ENCODE measurements around the gene EPHA3. TPM values are rescaled to one million over a fixed set of nuclear protein-coding genes. Genes with fewer than 3 reads are reported as not detected.

The EPHA3 gene
- total RNA-seq, 2 donors from 2014 or later = 9.4 to 11.9 TPM

- Histone ChIP-seq H3K27me3 (replicated peaks; ENCODE audit: insufficient read depth) (no peaks in the 10 kb centered on the region), H3K36me3 (no peaks in the 10 kb centered on the region), H3K27ac (no peak overlapping the region), H3K4me3 (no peak overlapping the region), H3K4me1 (replicated peaks) (no peaks in the 10 kb centered on the region), H3K9me3 (no peaks in the 10 kb centered on the region)
- intact Hi-C loops (cut with DNase I) = no loop called here
- TF ChIP-seq CTCF (IDR thresholded peaks at IDR 0.05) = no peak
- no peak for TF ChIP-seq POLR2AphosphoS5 (IDR thresholded peaks at IDR 0.05)
- TF ChIP-seq POLR2A (IDR thresholded peaks at IDR 0.05) = no peak
- WGBS = 69% methylated on average over 3 of the region's 3 CpGs
- DNase-seq (ENCODE audit: low spot score) = no peak
These were observed 259.7 kb downstream of the EPHA3 start for GRCh38 chr3:89367166-89367565.

GRCh38 chr3:89368846-89369245, 261.4 kb downstream of the EPHA3 start:
- Histone ChIP-seq H3K4me3 (no peak overlapping the region), H3K27me3 (replicated peaks; ENCODE audit: insufficient read depth) (no peaks in the 10 kb centered on the region), H3K9me3 (no peaks in the 10 kb centered on the region), H3K36me3 (no peaks in the 10 kb centered on the region), H3K4me1 (replicated peaks) (no peaks in the 10 kb centered on the region), H3K27ac (no peak overlapping the region)
- DNase-seq (ENCODE audit: low spot score) = no peak
- TF ChIP-seq CTCF (IDR thresholded peaks at IDR 0.05) = no peak
- TF ChIP-seq POLR2AphosphoS5 (IDR thresholded peaks at IDR 0.05) = no peak
- TF ChIP-seq POLR2A (IDR thresholded peaks at IDR 0.05) = no peak
- intact Hi-C loops (cut with DNase I) = no loop called here
- WGBS = 98% methylated on average over 3 of the region's 3 CpGs

- Histone ChIP-seq H3K9me3 (no peaks in the 10 kb centered on the region), H3K4me1 (replicated peaks) (no peaks in the 10 kb centered on the region), H3K27me3 (replicated peaks; ENCODE audit: insufficient read depth) (no peaks in the 10 kb centered on the region), H3K4me3 (no peak overlapping the region), H3K27ac (no peak overlapping the region), H3K36me3 (no peaks in the 10 kb centered on the region)
- no peak for TF ChIP-seq POLR2A (IDR thresholded peaks at IDR 0.05)
- TF ChIP-seq POLR2AphosphoS5 (IDR thresholded peaks at IDR 0.05) = no peak
- TF ChIP-seq CTCF (IDR thresholded peaks at IDR 0.05) = no peak
- WGBS = 15% methylated on average over 1 of the region's 1 CpG
- DNase-seq (ENCODE audit: low spot score) = no peak
- intact Hi-C loops (cut with DNase I) = no loop called here
These were observed 265.0 kb downstream of the EPHA3 start for GRCh38 chr3:89372456-89372855.

- no peaks in the 10 kb centered on the region for H3K4me1 ChIP-seq (replicated peaks)
- no peaks in the 10 kb centered on the region for H3K36me3 ChIP-seq
- no peak for DNase-seq (ENCODE audit: low spot score)
- H3K27ac ChIP-seq = no peak overlapping the region
- intact Hi-C loops (cut with DNase I) = no loop called here
- no peaks in the 10 kb centered on the region for H3K27me3 ChIP-seq (replicated peaks; ENCODE audit: insufficient read depth)
- H3K4me3 ChIP-seq = no peak overlapping the region
- H3K9me3 ChIP-seq = no peaks in the 10 kb centered on the region
- TF ChIP-seq POLR2AphosphoS5 (IDR thresholded peaks at IDR 0.05) (no peak), CTCF (IDR thresholded peaks at IDR 0.05) (no peak), POLR2A (IDR thresholded peaks at IDR 0.05) (no peak)
These were observed 266.0 kb downstream of the EPHA3 start for GRCh38 chr3:89373434-89373833.

- DNase-seq (ENCODE audit: low spot score) = no peak
- Histone ChIP-seq H3K27ac (no peak overlapping the region), H3K4me1 (replicated peaks) (no peaks in the 10 kb centered on the region), H3K36me3 (no peaks in the 10 kb centered on the region), H3K9me3 (no peaks in the 10 kb centered on the region), H3K4me3 (no peak overlapping the region), H3K27me3 (replicated peaks; ENCODE audit: insufficient read depth) (no peaks in the 10 kb centered on the region)
- TF ChIP-seq POLR2A (IDR thresholded peaks at IDR 0.05) (no peak), CTCF (IDR thresholded peaks at IDR 0.05) (no peak), POLR2AphosphoS5 (IDR thresholded peaks at IDR 0.05) (no peak)
- 79% methylated on average over 1 of the region's 1 CpG for WGBS
- intact Hi-C loops (cut with DNase I) = no loop called here
These were observed 268.0 kb downstream of the EPHA3 start for GRCh38 chr3:89375451-89375850.

All from prostate gland (tissue), 2 donors.